Stimulated activated CD4-positive, alpha-beta T cell treated with anti-CD3 and anti-CD28 coated beads, TNF-alpha, amount 100 ng/mL, for 48 hours (primary cell): ENCODE results near the gene ZNF217.
A peak's percentile ranks its signal among the peaks of the same experiment; 100 is the strongest.
"Not testable (repeated sequence)": the region's sequence is repeated elsewhere in the genome, so short reads cannot be mapped to it uniquely, and the experiment has no call there.

Experiments
- DNase-seq, 3 donors: peaks; one replicate each; pipeline ENCODE4 v3.0.0-alpha.2; 2020; ENCODE audit warnings: low read depth in 3 of 3

Gene ZNF217

GRCh38 chr20:53569005-53569404 is 24.6 kb downstream of the ZNF217 start:
- no peak for DNase-seq

GRCh38 chr20:53568351-53568750 is 25.3 kb downstream of the ZNF217 start:
- no peak for DNase-seq

- DNase-seq = no peak
Observed at GRCh38 chr20:53567379-53567917, 26.2 kb downstream of the ZNF217 start.

GRCh38 chr20:53566623-53567022 is 27.0 kb downstream of the ZNF217 start:
- not testable (repeated sequence) for DNase-seq

GRCh38 chr20:53565254-53565653 is 28.4 kb downstream of the ZNF217 start:
- DNase-seq = no peak

- DNase-seq = not testable (repeated sequence)
Observed at GRCh38 chr20:53562104-53562764, 31.4 kb downstream of the ZNF217 start.

GRCh38 chr20:53561505-53561904 is 32.1 kb downstream of the ZNF217 start:
- DNase-seq = no peak

GRCh38 chr20:53559816-53560215 is 33.8 kb downstream of the ZNF217 start:
- no peak for DNase-seq

GRCh38 chr20:53557130-53557529 is 36.5 kb downstream of the ZNF217 start:
- DNase-seq = no peak

GRCh38 chr20:53556267-53556897 is 37.3 kb downstream of the ZNF217 start:
- no peak for DNase-seq

GRCh38 chr20:53555816-53556215 is 37.8 kb downstream of the ZNF217 start:
- DNase-seq = no peak

- DNase-seq = no peak
Observed at GRCh38 chr20:53555081-53555480, 38.6 kb downstream of the ZNF217 start.

- not testable (repeated sequence) for DNase-seq
Observed at GRCh38 chr20:53552572-53552893, 41.1 kb downstream of the ZNF217 start.

GRCh38 chr20:53551719-53552571 is 41.7 kb downstream of the ZNF217 start:
- DNase-seq = not testable (repeated sequence)

GRCh38 chr20:53550280-53551187 is 43.1 kb downstream of the ZNF217 start:
- no peak for DNase-seq

GRCh38 chr20:53547664-53548239 is 45.9 kb downstream of the ZNF217 start:
- peak in 2 of 3 donors; percentile 5 to 8 for DNase-seq

GRCh38 chr20:53539516-53539915 is 54.1 kb downstream of the ZNF217 start:
- DNase-seq = no peak

GRCh38 chr20:53536382-53536781 is 57.3 kb downstream of the ZNF217 start:
- not testable (repeated sequence) for DNase-seq

- no peak for DNase-seq
Observed at GRCh38 chr20:53535878-53536277, 57.8 kb downstream of the ZNF217 start.

GRCh38 chr20:53534037-53534436 is 59.6 kb downstream of the ZNF217 start:
- no peak for DNase-seq

GRCh38 chr20:53533500-53533899 is 60.1 kb downstream of the ZNF217 start:
- no peak for DNase-seq
